K562 (cell line): ENCODE data around the gene KAT6B. TPM values are rescaled to one million over a fixed set of nuclear protein-coding genes. Genes with fewer than 3 reads are reported as not detected.

Experiments
- CHD2 ChIP-seq: IDR thresholded peaks from 2 replicates; pipeline ENCODE4 v1.6.1; 2011; ENCODE audit warnings: low read depth, low read length
- MBD2 ChIP-seq: sonication (generic); IDR thresholded peaks from 2 replicates; pipeline ENCODE4 v1.6.1; 2016; ENCODE audit warnings: low read depth, borderline replicate concordance
- NR3C1 ChIP-seq: sonication (generic); formaldehyde crosslinking; IDR thresholded peaks from 2 replicates; pipeline ENCODE4 v1.8.1; 2022; ENCODE audit warnings: missing genetic modification reagents
- TSC22D4 ChIP-seq: fragments of 450-650 bp; IDR thresholded peaks from 2 replicates; pipeline ENCODE4 v1.6.1; 2016; ENCODE audit warnings: missing genetic modification characterization, missing biosample characterization, control low read depth
- U2AF1 ChIP-seq: fragments of 200-400 bp; formaldehyde crosslinking; optimal IDR thresholded peaks from 2 replicates; pipeline ENCODE3; 2017; ENCODE audit warnings: mild to moderate bottlenecking, low read depth, low read length, moderate library complexity
- ZBTB1 ChIP-seq: sonication (generic); formaldehyde crosslinking; IDR thresholded peaks from 2 replicates; pipeline ENCODE4 v1.8.1; 2023; ENCODE audit warnings: missing genetic modification reagents, low read depth, mild to moderate bottlenecking, borderline replicate concordance
- polyA plus RNA-seq, 8 experiments: library from polyadenylated mRNA; depleted of rRNA in 4 of 8; stranded (reverse) in 5 of 8; unstranded in 3 of 8; fragments of >200 nt; fragmentation: Nextera tagmentation in 2 of 8; fragmentation: Illumina TruSeq in 1 of 8; extraction: Ambion mirVana in 2 of 8; extraction: Trizol in 1 of 8; gene quantifications; 2 replicates each; pipeline versions ENCODE4 v1.2.1 to v1.2.3, GENCODE V29; 2011 to 2014; ENCODE audit warnings: inconsistent platforms in 1 of 8, missing spikeins in 1 of 8
- total RNA-seq, 7 experiments: library from RNA; depleted of rRNA in 6 of 7; stranded (reverse); fragments of >200 nt in 6 of 7; fragmentation: Illumina TruSeq in 2 of 7; extraction: Trizol in 2 of 7; gene quantifications; 2 replicates each; pipeline versions ENCODE4 v1.2.1 to v1.2.3, GENCODE V29; 2011 to 2021; ENCODE audit warnings: low replicate concordance in 1 of 7
- TF ChIP-seq, protein P1 (sequence below), 3 experiments: fragments of 200-800 bp in 1 of 3; fragments of 250-450 bp in 1 of 3; fragments of 450-650 bp in 1 of 3; sonication (Bioruptor Pico) in 1 of 3; sonication (Bioruptor generic) in 1 of 3; formaldehyde crosslinking in 1 of 3; IDR thresholded peaks; 2 replicates each; pipeline versions ENCODE4 v1.6.1 to v1.8.0; 2016 to 2022; ENCODE audit warnings: mild to moderate bottlenecking in 2 of 3, missing genetic modification characterization in 2 of 3, missing compliant biosample characterization in 1 of 3, moderate library complexity in 1 of 3
- TF ChIP-seq, protein P2 (sequence below): fragments of 250-450 bp; sonication (Bioruptor Pico); IDR thresholded peaks from 2 replicates; pipeline ENCODE4 v1.9.0; 2021; ENCODE audit warnings: mild to moderate bottlenecking
- TF ChIP-seq, protein P3 (sequence below): fragments of 450-650 bp; IDR thresholded peaks from 2 replicates; pipeline ENCODE4 v1.6.1; 2017; ENCODE audit warnings: antibody characterized with exemption, mild to moderate bottlenecking

The KAT6B gene
- total and polyA plus RNA-seq, 9 of the 15 experiments (the other 6 are each of a cell fraction or from before 2014, with no cell fraction given): 1.4 to 9.2 (median 6.8) TPM

DNA sequence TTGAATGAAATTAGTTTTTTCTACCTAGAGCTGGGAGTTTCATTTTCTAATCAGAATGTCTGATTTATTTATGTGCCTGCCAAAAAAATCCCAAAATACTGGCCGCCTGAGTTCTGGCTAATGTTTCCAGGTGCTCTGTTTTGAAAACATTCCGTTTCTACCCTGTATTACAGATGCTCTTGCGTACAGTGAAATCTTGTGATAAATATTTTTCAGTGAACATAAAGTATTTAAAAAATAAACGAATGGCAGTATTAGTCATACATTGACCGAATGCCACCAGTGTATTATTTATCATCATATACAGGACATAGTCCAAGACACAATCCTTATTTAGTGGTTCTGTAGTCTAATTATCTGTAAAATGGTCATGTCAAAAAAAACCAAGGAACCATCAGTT, 102.8 kb downstream of the KAT6B start (continued):
- TF ChIP-seq, protein P1, sequence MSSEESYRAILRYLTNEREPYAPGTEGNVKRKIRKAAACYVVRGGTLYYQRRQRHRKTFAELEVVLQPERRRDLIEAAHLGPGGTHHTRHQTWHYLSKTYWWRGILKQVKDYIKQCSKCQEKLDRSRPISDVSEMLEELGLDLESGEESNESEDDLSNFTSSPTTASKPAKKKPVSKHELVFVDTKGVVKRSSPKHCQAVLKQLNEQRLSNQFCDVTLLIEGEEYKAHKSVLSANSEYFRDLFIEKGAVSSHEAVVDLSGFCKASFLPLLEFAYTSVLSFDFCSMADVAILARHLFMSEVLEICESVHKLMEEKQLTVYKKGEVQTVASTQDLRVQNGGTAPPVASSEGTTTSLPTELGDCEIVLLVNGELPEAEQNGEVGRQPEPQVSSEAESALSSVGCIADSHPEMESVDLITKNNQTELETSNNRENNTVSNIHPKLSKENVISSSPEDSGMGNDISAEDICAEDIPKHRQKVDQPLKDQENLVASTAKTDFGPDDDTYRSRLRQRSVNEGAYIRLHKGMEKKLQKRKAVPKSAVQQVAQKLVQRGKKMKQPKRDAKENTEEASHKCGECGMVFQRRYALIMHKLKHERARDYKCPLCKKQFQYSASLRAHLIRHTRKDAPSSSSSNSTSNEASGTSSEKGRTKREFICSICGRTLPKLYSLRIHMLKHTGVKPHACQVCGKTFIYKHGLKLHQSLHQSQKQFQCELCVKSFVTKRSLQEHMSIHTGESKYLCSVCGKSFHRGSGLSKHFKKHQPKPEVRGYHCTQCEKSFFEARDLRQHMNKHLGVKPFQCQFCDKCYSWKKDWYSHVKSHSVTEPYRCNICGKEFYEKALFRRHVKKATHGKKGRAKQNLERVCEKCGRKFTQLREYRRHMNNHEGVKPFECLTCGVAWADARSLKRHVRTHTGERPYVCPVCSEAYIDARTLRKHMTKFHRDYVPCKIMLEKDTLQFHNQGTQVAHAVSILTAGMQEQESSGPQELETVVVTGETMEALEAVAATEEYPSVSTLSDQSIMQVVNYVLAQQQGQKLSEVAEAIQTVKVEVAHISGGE (CRISPR knock-in tag; IDR thresholded peaks at IDR 0.05): no peak
- TF ChIP-seq TSC22D4 (tag): no peak
- no peak for TF ChIP-seq NR3C1 (CRISPR knock-in tag)
- TF ChIP-seq U2AF1: no peak
- no peak for TF ChIP-seq ZBTB1 (CRISPR knock-in tag)
- no peak for TF ChIP-seq MBD2
- TF ChIP-seq CHD2: no peak
- TF ChIP-seq, protein P2, sequence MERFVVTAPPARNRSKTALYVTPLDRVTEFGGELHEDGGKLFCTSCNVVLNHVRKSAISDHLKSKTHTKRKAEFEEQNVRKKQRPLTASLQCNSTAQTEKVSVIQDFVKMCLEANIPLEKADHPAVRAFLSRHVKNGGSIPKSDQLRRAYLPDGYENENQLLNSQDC (CRISPR knock-in tag): no peak
- TF ChIP-seq, protein P3, sequence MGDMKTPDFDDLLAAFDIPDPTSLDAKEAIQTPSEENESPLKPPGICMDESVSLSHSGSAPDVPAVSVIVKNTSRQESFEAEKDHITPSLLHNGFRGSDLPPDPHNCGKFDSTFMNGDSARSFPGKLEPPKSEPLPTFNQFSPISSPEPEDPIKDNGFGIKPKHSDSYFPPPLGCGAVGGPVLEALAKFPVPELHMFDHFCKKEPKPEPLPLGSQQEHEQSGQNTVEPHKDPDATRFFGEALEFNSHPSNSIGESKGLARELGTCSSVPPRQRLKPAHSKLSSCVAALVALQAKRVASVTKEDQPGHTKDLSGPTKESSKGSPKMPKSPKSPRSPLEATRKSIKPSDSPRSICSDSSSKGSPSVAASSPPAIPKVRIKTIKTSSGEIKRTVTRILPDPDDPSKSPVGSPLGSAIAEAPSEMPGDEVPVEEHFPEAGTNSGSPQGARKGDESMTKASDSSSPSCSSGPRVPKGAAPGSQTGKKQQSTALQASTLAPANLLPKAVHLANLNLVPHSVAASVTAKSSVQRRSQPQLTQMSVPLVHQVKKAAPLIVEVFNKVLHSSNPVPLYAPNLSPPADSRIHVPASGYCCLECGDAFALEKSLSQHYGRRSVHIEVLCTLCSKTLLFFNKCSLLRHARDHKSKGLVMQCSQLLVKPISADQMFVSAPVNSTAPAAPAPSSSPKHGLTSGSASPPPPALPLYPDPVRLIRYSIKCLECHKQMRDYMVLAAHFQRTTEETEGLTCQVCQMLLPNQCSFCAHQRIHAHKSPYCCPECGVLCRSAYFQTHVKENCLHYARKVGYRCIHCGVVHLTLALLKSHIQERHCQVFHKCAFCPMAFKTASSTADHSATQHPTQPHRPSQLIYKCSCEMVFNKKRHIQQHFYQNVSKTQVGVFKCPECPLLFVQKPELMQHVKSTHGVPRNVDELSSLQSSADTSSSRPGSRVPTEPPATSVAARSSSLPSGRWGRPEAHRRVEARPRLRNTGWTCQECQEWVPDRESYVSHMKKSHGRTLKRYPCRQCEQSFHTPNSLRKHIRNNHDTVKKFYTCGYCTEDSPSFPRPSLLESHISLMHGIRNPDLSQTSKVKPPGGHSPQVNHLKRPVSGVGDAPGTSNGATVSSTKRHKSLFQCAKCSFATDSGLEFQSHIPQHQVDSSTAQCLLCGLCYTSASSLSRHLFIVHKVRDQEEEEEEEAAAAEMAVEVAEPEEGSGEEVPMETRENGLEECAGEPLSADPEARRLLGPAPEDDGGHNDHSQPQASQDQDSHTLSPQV: no peak
- TF ChIP-seq, all 486 proteins: peak for 0
